Activated T-cell treated with anti-CD3 and anti-CD28 coated beads for 4 hours (primary cell): ENCODE data around the gene SMAD7.

Experiments
- DNase-seq: peaks from one replicate; pipeline ENCODE4 v3.0.0-alpha.2; 2020

Gene SMAD7

GRCh38 chr18:48913775-48914174, 37.0 kb downstream of the SMAD7 start:
- no peak for DNase-seq

- DNase-seq = peak; percentile 38
These were observed 37.6 kb downstream of the SMAD7 start for GRCh38 chr18:48913201-48913600.

- DNase-seq = no peak
These were observed 39.7 kb downstream of the SMAD7 start for GRCh38 chr18:48910972-48911545.

- DNase-seq = no peak
These were observed 41.0 kb downstream of the SMAD7 start for GRCh38 chr18:48909721-48910120.

GRCh38 chr18:48908916-48909315, 41.8 kb downstream of the SMAD7 start:
- no peak for DNase-seq

- no peak for DNase-seq
These were observed 45.3 kb downstream of the SMAD7 start for GRCh38 chr18:48905513-48905912.

GRCh38 chr18:48904847-48905394, 45.8 kb downstream of the SMAD7 start:
- no peak for DNase-seq

GRCh38 chr18:48904091-48904490, 46.7 kb downstream of the SMAD7 start:
- no peak for DNase-seq

GRCh38 chr18:48902856-48903601, 47.7 kb downstream of the SMAD7 start:
- DNase-seq = no peak

GRCh38 chr18:48902023-48902855, 48.5 kb downstream of the SMAD7 start:
- no peak for DNase-seq

- no peak for DNase-seq
These were observed 49.4 kb downstream of the SMAD7 start for GRCh38 chr18:48901145-48902022.

GRCh38 chr18:48900469-48900868, 50.3 kb downstream of the SMAD7 start:
- no peak for DNase-seq

- no peak for DNase-seq
These were observed 51.1 kb downstream of the SMAD7 start for GRCh38 chr18:48899558-48900174.

- DNase-seq = no peak
These were observed 52.2 kb downstream of the SMAD7 start for GRCh38 chr18:48898521-48898920.

GRCh38 chr18:48897531-48897930, 53.2 kb downstream of the SMAD7 start:
- no peak for DNase-seq

- no peak for DNase-seq
These were observed 53.8 kb downstream of the SMAD7 start for GRCh38 chr18:48896875-48897511.

GRCh38 chr18:48896326-48896874, 54.4 kb downstream of the SMAD7 start:
- no peak for DNase-seq

GRCh38 chr18:48894799-48895346, 55.9 kb downstream of the SMAD7 start:
- DNase-seq = no peak

GRCh38 chr18:48893608-48894600, 56.9 kb downstream of the SMAD7 start:
- no peak for DNase-seq
